HG03342 (cell line): ENCODE results near the gene PKP2.
"Not testable (repeated sequence)": the region's sequence is repeated elsewhere in the genome, so short reads cannot be mapped to it uniquely, and the experiment has no call there.

Source experiments
- ATAC-seq: cut with Tn5 transposase; IDR thresholded peaks from one replicate; pipeline ENCODE4 v1.9.1; 2021; ENCODE audit warnings: mild to moderate bottlenecking, moderate library complexity; ENCODE audit not compliant: unreplicated experiment

PKP2 gene

GRCh38 chr12:32864731-32865130 is 31.8 kb downstream of the PKP2 start:
- ATAC-seq = no peak

GRCh38 chr12:32863128-32863527 is 33.4 kb downstream of the PKP2 start:
- ATAC-seq = no peak

- not testable (repeated sequence) for ATAC-seq
These were observed 34.9 kb downstream of the PKP2 start for GRCh38 chr12:32861658-32862057.

- ATAC-seq = no peak
These were observed 36.4 kb downstream of the PKP2 start for GRCh38 chr12:32860192-32860591.

GRCh38 chr12:32859389-32859788 is 37.2 kb downstream of the PKP2 start:
- ATAC-seq = no peak

- ATAC-seq = no peak
These were observed 41.9 kb downstream of the PKP2 start for GRCh38 chr12:32854716-32855115.

GRCh38 chr12:32854097-32854496 is 42.5 kb downstream of the PKP2 start:
- no peak for ATAC-seq

GRCh38 chr12:32847287-32847686 is 49.3 kb downstream of the PKP2 start:
- ATAC-seq = no peak

- no peak for ATAC-seq
These were observed 50.5 kb downstream of the PKP2 start for GRCh38 chr12:32846053-32846452.

GRCh38 chr12:32843528-32844095 is 53.0 kb downstream of the PKP2 start:
- ATAC-seq = no peak

- no peak for ATAC-seq
These were observed 55.5 kb downstream of the PKP2 start for GRCh38 chr12:32841061-32841460.

- no peak for ATAC-seq
These were observed 56.7 kb downstream of the PKP2 start for GRCh38 chr12:32839828-32840227.

GRCh38 chr12:32837974-32838373 is 58.6 kb downstream of the PKP2 start:
- ATAC-seq = no peak

- no peak for ATAC-seq
These were observed 59.9 kb downstream of the PKP2 start for GRCh38 chr12:32836710-32837109.

- no peak for ATAC-seq
These were observed 62.5 kb downstream of the PKP2 start for GRCh38 chr12:32834122-32834521.

GRCh38 chr12:32828552-32828951 is 68.0 kb downstream of the PKP2 start:
- no peak for ATAC-seq

GRCh38 chr12:32828120-32828519 is 68.5 kb downstream of the PKP2 start:
- no peak for ATAC-seq

GRCh38 chr12:32826807-32827412 is 69.7 kb downstream of the PKP2 start:
- ATAC-seq = no peak

GRCh38 chr12:32824596-32824995 is 72.0 kb downstream of the PKP2 start:
- ATAC-seq = no peak

GRCh38 chr12:32822344-32822743 is 74.2 kb downstream of the PKP2 start:
- ATAC-seq = no peak

GRCh38 chr12:32821710-32822109 is 74.9 kb downstream of the PKP2 start:
- no peak for ATAC-seq

GRCh38 chr12:32821293-32821692 is 75.3 kb downstream of the PKP2 start:
- ATAC-seq = no peak

GRCh38 chr12:32820376-32820931 is 76.1 kb downstream of the PKP2 start:
- ATAC-seq = no peak
